Measurements from ENCODE around the gene MLNR. TPM values are rescaled to one million over a fixed set of nuclear protein-coding genes. Genes with fewer than 3 reads are reported as not detected.

MLNR gene
- polyA plus RNA-seq, 1 of the 3 experiments (the other 2 are of a cell fraction), result not detected

- H3K9me3 ChIP-seq, result no peaks in the 10 kb centered on the region
- H3K4me3 ChIP-seq (ENCODE audit: low read depth in 2 of 2, low read length in 1 of 2), result no peak overlapping the region
- CTCF ChIA-PET, result interaction anchor here (1.0 to 2.8 kb wide), 2 partner anchors 12 to 21 kb away, joined by 3 to 10 read pairs; no protein-coding TSS in a partner anchor
- H3K9me2 ChIP-seq, result no peaks in the 10 kb centered on the region
- TF ChIP-seq JUND (IDR thresholded peaks at IDR 0.05) (no peak), RXRA (IDR thresholded peaks at IDR 0.05; ENCODE audit: borderline replicate concordance, low read depth) (no peak), REST (IDR thresholded peaks at IDR 0.05; ENCODE audit: low read depth, low read length) (no peak), SMC3 (IDR thresholded peaks at IDR 0.05; ENCODE audit: low read depth, low read length) (no peak), USF1 (IDR thresholded peaks at IDR 0.05; ENCODE audit: borderline replicate concordance, low read depth) (no peak), PBX3 (IDR thresholded peaks at IDR 0.05) (no peak), NFIC (IDR thresholded peaks at IDR 0.05; ENCODE audit: borderline replicate concordance) (no peak), NRF1 (IDR thresholded peaks at IDR 0.05; ENCODE audit: low read depth, low read length) (no peak), RAD21 (IDR thresholded peaks at IDR 0.05; ENCODE audit: low read length) (no peak), TAF1 (IDR thresholded peaks at IDR 0.05; ENCODE audit: borderline replicate concordance, low read depth, low read length) (no peak)
- POLR2A ChIA-PET, result no interaction called here
- no peaks in the 10 kb centered on the region for H3F3A ChIP-seq (replicated peaks; ENCODE audit: insufficient read depth)
- H3K36me3 ChIP-seq (replicated peaks in 1 of 2; ENCODE audit: control insufficient read depth in 1 of 2, insufficient read depth in 2 of 2, low read length in 1 of 2), result peaks cover 43 to 63% of the 10 kb centered on the region in 2 experiments
- no peaks in the 10 kb centered on the region for H3K79me2 ChIP-seq (ENCODE audit: insufficient read depth)
- H3K27ac ChIP-seq (ENCODE audit: low read depth in 2 of 2, low read length in 1 of 2), result no peak overlapping the region
- H4K20me1 ChIP-seq (ENCODE audit: insufficient read depth), result no peaks in the 10 kb centered on the region
- no peak overlapping the region for H3K4me2 ChIP-seq
- no peak for DNase-seq
- H2AFZ ChIP-seq (ENCODE audit: low read depth), result no peak overlapping the region
- H3K9ac ChIP-seq, result no peak overlapping the region
- H3K4me1 ChIP-seq (ENCODE audit: control insufficient read depth in 1 of 2, insufficient read depth in 2 of 2, low read depth in 1 of 2, low read length in 1 of 2), result no peaks in the 10 kb centered on the region
- no peaks in the 10 kb centered on the region for H3K27me3 ChIP-seq (ENCODE audit: insufficient read depth)
- WGBS (ENCODE audit: low lambda C conversion rate), result 95% methylated on average over 6 of the region's 6 CpGs
These were observed 39.4 kb downstream of the MLNR start for GRCh38 chr13:49259586-49259985.

DNA sequence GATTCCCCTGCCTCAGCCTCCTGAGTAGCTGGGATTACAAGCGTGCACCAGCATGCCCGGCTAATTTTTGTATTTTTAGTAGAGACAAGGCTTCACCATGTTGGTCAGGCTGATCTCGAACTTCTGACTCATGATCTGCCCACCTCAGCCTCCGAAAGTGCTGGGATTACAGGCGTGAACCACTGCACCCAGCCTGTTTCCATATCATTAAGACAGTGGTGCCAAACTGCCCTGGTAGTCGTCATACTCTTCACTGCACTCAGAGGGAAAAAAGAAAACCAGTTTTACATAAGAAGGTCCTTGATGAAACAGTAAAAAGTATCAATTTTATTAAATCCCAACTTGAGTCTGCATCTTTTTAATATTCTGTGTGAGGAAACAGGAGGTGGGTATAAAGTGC is 42.5 kb downstream of the MLNR start:
- POLR2A ChIA-PET, result no interaction called here
- no peak overlapping the region for H2AFZ ChIP-seq (ENCODE audit: low read depth)
- CTCF ChIA-PET, result interaction anchor here (1.1 to 2.0 kb wide), 2 partner anchors 18 to 38 kb away, joined by 3 to 4 read pairs; no protein-coding TSS in a partner anchor

More for the DNA sequence above, 42.5 kb downstream of the MLNR start:
- Histone ChIP-seq H3K4me3 (ENCODE audit: low read depth in 2 of 2, low read length in 1 of 2) (no peak overlapping the region), H3K4me1 (ENCODE audit: control insufficient read depth in 1 of 2, insufficient read depth in 2 of 2, low read depth in 1 of 2, low read length in 1 of 2) (no peaks in the 10 kb centered on the region), H3K27me3 (ENCODE audit: insufficient read depth) (no peaks in the 10 kb centered on the region), H3K4me2 (no peak overlapping the region), H4K20me1 (ENCODE audit: insufficient read depth) (no peaks in the 10 kb centered on the region), H3K9me2 (no peaks in the 10 kb centered on the region), H3K36me3 (replicated peaks in 1 of 2; ENCODE audit: control insufficient read depth in 1 of 2, insufficient read depth in 2 of 2, low read length in 1 of 2) (peaks cover 20 to 55% of the 10 kb centered on the region in 2 experiments), H3F3A (replicated peaks; ENCODE audit: insufficient read depth) (no peaks in the 10 kb centered on the region), H3K9ac (no peak overlapping the region), H3K79me2 (ENCODE audit: insufficient read depth) (no peaks in the 10 kb centered on the region), H3K9me3 (no peaks in the 10 kb centered on the region), H3K27ac (ENCODE audit: low read depth in 2 of 2, low read length in 1 of 2) (no peak overlapping the region)
- WGBS (ENCODE audit: low lambda C conversion rate), result 100% methylated on average over 6 of the region's 6 CpGs
- TF ChIP-seq MEF2A (IDR thresholded peaks at IDR 0.05; ENCODE audit: borderline replicate concordance, low read depth) (no peak), TCF12 (IDR thresholded peaks at IDR 0.05) (no peak), RCOR1 (IDR thresholded peaks at IDR 0.05; ENCODE audit: low read length) (no peak), RFX5 (IDR thresholded peaks at IDR 0.05; ENCODE audit: low read length) (no peak)
- no peak for DNase-seq
